22Rv1 (cell line): ENCODE data around the gene PLD5.

ENCODE experiments used
- H3K27ac ChIP-seq: fragments of 450-650 bp; 2 replicates; pipeline ENCODE4 v1.5.1; 2017
- CTCF ChIP-seq: fragments of 450-650 bp; IDR thresholded peaks from 2 replicates; pipeline ENCODE4 v1.5.1; 2017; ENCODE audit warnings: mild to moderate bottlenecking
- ZFX ChIP-seq: fragments of 450-650 bp; IDR thresholded peaks from 2 replicates; pipeline ENCODE4 v1.6.1; 2017; ENCODE audit warnings: antibody characterized with exemption, borderline replicate concordance

PLD5 gene

GRCh38 chr1:242525769-242526168, 1.3 kb upstream of the PLD5 start:
- TF ChIP-seq ZFX (no peak), CTCF (no peak)
- no peak overlapping the region for H3K27ac ChIP-seq

GRCh38 chr1:242525360-242525722, 844 bp upstream of the PLD5 start:
- TF ChIP-seq ZFX (no peak), CTCF (no peak)
- no peak overlapping the region for H3K27ac ChIP-seq

GRCh38 chr1:242523719-242524570, 552 bp downstream of the PLD5 start:
- H3K27ac ChIP-seq = no peak overlapping the region
- TF ChIP-seq ZFX (no peak), CTCF (peak; percentile 41)

DNA sequence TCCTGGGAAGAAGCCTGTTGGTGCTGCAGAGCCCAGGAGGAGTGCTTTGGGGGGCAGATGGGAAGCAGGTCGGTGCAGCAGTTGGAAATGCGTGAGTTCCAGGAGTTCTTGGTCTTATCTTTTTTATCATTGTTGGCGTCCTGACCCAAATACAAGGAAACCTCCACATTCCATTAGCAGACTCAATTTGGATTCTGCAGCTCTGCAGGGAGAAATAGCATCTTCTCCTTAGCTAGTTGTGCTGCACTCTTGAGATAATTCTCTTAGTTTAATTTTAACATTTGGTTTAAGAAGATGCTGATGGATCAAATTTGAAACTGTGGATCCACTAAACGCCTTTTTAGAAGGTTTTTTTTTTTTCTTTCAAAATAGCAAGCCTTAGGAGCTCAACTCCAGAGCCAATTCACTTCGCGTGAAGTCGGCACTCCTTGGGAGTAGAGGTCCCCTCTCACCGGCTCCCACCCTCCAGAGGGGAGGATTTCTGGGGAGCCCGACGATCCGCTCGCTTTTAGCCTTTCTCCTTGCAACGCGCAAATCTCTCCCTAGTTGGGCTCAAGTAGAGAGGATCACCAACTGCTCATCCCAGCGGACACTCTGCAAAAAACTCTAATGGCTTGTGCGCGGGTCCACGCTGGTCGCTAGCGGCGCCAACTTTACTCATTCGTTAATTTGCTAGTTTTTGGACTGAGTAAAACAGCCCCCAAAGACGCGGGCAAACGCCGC, 1.3 kb downstream of the PLD5 start:
- TF ChIP-seq ZFX (no peak), CTCF (no peak)
- H3K27ac ChIP-seq = no peak overlapping the region

- H3K27ac ChIP-seq = no peak overlapping the region
- TF ChIP-seq ZFX = no peak
- TF ChIP-seq CTCF = no peak
These were observed 2.1 kb downstream of the PLD5 start for GRCh38 chr1:242522304-242522945.

GRCh38 chr1:242515555-242515954, 8.9 kb downstream of the PLD5 start:
- no peak overlapping the region for H3K27ac ChIP-seq
- TF ChIP-seq ZFX (no peak), CTCF (no peak)
